OCI-LY7 (cell line): ENCODE data around the gene NIM1K.

Source experiments
- EZH2phosphoT487 ChIP-seq: fragments of 200-600 bp; sonication (generic); IDR thresholded peaks from 2 replicates; pipeline ENCODE4 v1.6.1; 2018; ENCODE audit warnings: low read depth, borderline replicate concordance, mild to moderate bottlenecking, mixed run types, antibody characterized with exemption, low read length, moderate library complexity, mixed read lengths
- TF ChIP-seq, protein P1 (sequence below): fragments of 200-600 bp; sonication (generic); conservative IDR thresholded peaks from 2 replicates; pipeline ENCODE4 v1.5.1; 2014; ENCODE audit warnings: mild to moderate bottlenecking, antibody characterized with exemption, low read length, moderate library complexity, mixed read lengths

DNA sequence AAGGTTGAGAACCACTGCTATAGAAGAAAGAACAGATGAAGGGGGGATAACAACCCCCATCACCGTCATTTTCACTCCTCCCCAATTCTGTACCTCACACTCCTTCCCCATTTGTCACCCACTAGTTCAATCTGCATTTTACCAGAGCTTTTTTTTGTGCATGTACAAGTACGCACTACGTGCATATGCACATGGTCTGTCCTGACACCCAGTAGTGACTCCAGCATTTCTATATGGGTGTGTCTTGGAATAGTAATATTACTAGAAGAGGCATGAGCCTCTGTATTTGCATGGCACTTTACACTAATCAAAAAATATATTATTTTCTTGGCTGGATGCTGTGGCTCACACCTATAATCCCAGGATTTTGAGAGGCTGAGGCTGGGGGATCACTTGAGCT is 38.7 kb downstream of the NIM1K start:
- TF ChIP-seq, protein P1, sequence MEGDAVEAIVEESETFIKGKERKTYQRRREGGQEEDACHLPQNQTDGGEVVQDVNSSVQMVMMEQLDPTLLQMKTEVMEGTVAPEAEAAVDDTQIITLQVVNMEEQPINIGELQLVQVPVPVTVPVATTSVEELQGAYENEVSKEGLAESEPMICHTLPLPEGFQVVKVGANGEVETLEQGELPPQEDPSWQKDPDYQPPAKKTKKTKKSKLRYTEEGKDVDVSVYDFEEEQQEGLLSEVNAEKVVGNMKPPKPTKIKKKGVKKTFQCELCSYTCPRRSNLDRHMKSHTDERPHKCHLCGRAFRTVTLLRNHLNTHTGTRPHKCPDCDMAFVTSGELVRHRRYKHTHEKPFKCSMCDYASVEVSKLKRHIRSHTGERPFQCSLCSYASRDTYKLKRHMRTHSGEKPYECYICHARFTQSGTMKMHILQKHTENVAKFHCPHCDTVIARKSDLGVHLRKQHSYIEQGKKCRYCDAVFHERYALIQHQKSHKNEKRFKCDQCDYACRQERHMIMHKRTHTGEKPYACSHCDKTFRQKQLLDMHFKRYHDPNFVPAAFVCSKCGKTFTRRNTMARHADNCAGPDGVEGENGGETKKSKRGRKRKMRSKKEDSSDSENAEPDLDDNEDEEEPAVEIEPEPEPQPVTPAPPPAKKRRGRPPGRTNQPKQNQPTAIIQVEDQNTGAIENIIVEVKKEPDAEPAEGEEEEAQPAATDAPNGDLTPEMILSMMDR: no peak
- no peak for TF ChIP-seq EZH2phosphoT487
